HG03066 (cell line): ENCODE data around the gene CD40.
"Not testable (repeated sequence)": the region's sequence is repeated elsewhere in the genome, so short reads cannot be mapped to it uniquely, and the experiment has no call there.

Experiments used
- ATAC-seq: cut with Tn5 transposase; IDR thresholded peaks from one replicate; pipeline ENCODE4 v1.9.1; 2021; ENCODE audit warnings: low read depth; ENCODE audit not compliant: unreplicated experiment

CD40 gene

DNA sequence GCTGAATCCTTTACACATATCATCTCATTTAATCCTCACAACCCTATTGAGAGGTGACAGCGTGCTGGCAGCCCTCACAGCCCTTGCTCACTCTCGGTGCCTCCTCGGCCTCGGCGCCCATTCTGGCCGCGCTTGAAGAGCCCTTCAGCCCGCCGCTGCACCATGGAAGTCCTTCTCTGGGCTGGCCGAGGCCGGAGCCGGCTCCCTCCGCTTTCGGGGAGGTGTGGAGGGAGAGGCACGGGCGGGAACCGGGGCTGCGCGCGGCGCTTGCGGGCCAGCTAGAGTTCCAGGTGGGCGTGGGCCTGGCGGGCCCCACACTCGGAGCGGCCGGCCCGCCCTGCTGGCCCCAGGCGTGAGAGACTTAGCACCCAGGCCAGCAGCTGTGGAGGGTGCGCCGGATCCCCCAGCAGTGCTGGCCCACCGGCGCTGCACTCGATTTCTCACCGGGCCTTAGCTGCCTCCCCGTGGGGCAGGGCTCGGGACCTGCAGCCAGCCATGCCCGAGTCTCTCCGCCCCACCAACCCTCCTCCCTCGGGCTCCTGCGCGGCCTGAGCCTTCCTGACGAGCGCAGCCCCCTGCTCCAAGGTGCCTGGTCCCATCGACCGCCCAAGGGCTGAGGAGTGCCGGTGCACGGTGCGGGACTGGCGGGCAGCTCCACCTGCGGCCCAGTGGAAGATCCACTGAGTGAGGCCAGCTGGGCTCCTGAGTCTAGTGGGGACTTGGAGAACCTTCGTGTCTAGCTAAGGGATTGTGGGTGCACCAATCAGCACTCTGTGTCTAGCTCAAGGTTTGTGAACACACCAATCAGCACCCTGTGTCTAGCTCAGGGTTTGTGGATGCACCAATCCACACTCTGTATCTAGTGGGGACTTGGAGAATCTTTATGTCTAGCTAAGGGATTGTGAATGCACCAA, 26.2 kb upstream of the CD40 start:
- not testable (repeated sequence) for ATAC-seq

GRCh38 chr20:46093531-46093930, 24.6 kb upstream of the CD40 start:
- no peak for ATAC-seq

GRCh38 chr20:46099491-46100287, 18.4 kb upstream of the CD40 start:
- ATAC-seq: no peak

- ATAC-seq: not testable (repeated sequence)
Measured at GRCh38 chr20:46100444-46100843, 17.7 kb upstream of the CD40 start.

DNA sequence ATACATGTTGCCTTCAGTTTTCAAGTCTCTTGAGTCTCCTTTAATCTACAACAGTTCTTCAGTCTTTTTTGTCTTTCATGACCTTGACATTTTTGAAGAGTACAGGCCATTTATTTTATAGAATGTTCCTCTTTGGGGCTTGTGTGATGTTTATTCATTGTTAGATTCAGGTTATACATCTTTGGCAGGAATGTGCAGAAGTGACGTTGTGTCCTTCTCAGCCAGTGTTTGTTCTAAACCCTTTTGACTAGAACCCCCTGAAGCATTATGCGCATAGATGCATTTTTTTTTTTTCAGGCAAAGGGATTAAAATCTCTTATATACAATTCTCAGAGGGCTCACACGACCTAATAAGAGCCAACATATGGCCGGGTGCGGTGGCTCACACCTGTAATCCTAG, 17.1 kb upstream of the CD40 start:
- ATAC-seq: no peak

DNA sequence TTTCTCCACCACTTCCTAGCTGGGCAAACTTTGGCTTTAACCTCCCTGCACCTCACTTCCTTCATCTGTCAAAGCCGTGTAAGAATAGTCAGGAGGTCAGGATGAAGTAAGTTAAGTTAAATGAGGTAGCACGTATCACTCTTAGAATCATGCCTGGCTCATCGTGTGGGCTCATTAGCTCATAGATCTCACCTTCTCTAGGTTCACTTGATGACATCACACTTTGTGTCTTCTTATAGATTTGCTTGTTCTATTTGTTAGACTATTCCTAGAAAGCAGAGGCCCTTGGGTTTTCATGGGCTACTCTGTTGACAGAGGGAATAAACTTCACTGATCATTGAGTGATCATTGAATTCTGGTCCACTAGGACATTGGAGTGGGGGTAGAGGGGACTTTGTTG, 16.2 kb upstream of the CD40 start:
- ATAC-seq: no peak

GRCh38 chr20:46102940-46103339, 15.2 kb upstream of the CD40 start:
- no peak for ATAC-seq

- no peak for ATAC-seq
Measured at GRCh38 chr20:46104262-46104661, 13.9 kb upstream of the CD40 start.

DNA sequence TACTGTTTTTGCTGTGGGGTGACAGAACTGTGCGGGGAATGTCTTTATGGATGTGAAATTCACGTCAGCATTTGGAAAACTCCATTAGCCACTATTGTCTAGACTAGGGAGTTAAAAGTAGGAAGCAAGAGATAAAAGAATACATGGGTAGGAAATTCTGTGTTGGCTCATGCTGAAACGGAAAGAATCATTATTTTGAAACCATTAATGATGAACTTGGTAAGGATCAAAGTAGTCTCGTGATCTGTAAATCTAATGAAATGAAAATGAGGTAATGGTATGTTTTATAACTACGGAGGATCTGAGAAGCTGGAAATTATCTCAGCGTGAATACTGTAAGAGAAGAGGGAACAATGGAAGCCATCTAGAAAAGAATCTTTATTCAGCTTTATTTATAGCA, 11.1 kb upstream of the CD40 start:
- ATAC-seq: no peak

GRCh38 chr20:46108435-46108841, 9.7 kb upstream of the CD40 start:
- ATAC-seq: peak; percentile 70

GRCh38 chr20:46108976-46109375, 9.1 kb upstream of the CD40 start:
- ATAC-seq: no peak

- no peak for ATAC-seq
Measured at GRCh38 chr20:46111028-46111835, 6.9 kb upstream of the CD40 start.

- no peak for ATAC-seq
Measured at GRCh38 chr20:46111836-46112212, 6.3 kb upstream of the CD40 start.

GRCh38 chr20:46112430-46113112, 5.5 kb upstream of the CD40 start:
- ATAC-seq: no peak

DNA sequence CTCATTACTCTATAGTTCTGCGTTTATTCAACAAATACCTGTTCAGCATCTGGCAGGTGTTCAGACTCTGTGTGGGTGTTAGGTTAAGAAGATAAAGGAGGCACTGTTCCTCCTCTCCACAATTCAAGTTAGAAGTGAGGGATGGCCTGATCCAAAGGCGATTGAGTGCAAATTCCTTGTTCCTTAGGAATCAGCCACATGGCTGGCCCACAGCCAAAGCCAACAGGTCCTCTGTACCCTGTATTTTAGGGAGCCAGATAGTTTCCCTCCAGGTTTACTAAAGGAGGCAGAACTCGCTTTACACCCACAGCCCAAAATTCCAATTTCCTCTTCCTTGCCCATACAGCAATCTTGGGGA, 5.0 kb upstream of the CD40 start:
- ATAC-seq: no peak

GRCh38 chr20:46114449-46114848, 3.7 kb upstream of the CD40 start:
- no peak for ATAC-seq

DNA sequence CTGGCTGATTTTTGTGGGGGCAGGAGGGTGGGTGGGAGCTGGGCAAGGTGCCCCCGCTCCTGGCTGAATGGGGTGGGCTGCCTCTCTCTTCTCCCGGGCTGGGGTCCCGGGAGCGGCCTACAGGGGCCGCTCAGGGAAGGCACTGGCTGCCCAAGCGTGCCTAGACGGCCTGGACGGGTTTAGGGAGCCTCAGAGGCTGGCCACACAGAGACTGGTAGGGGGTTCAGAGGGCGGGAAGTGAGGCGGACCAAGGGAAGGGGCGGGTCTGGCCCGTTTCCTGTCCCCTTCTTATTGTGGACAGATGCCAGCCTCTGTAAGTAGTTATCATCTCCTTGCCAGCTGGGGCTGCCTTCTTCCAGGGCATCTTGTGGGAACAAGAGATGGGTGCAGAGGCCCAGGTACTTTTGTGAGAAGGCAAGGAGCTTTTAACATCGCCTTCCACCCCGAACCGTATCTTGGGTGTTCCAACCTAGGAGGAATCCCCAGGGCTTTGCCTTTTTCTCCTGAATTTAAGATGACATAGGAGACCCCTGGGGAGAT, 437 bp downstream of the CD40 start:
- ATAC-seq: peak; percentile 52

DNA sequence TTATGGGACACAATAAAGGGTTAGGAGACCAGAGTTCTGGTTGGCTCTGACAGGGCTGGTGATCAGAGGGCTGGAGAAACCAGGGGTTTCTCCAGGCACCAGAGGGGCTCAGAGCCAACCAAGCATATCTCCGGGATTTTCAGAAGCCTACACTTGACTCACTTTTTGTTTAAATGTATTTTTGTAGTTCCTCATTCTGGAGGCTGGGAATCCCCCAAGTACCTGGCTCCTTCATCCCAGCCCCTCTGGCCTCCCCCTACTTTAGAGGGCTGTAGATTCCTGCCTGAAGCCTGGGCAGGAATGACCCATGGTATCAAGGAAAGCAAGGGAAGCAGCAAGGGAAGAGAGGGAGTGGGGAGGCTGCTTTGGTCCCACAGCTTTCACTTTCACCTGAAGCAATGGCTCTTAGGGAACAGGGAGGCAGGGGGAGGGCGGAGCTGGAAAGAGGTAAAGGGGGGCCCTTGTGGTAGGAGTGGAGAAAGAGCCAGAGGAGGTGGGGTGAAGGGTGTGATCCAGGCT, 973 bp downstream of the CD40 start:
- peak; percentile 43 for ATAC-seq

GRCh38 chr20:46119547-46119946, 1.4 kb downstream of the CD40 start:
- ATAC-seq: no peak

- ATAC-seq: no peak
Measured at GRCh38 chr20:46120136-46120535, 2.0 kb downstream of the CD40 start.
